GM21825 (cell line): ENCODE results near the gene LAMA2.
"Not testable (repeated sequence)": the region's sequence is repeated elsewhere in the genome, so short reads cannot be mapped to it uniquely, and the experiment has no call there.

Source experiments
- ATAC-seq: cut with Tn5 transposase; IDR thresholded peaks from one replicate; pipeline ENCODE4 v1.9.1; 2021; ENCODE audit warnings: mild to moderate bottlenecking, moderate library complexity; ENCODE audit not compliant: unreplicated experiment

LAMA2 gene

GRCh38 chr6:128993166-128993565 lies 110.2 kb downstream of the LAMA2 start:
- ATAC-seq: no peak

GRCh38 chr6:128997880-128998279 lies 114.9 kb downstream of the LAMA2 start:
- ATAC-seq: no peak

GRCh38 chr6:129006724-129007514 lies 124.0 kb downstream of the LAMA2 start:
- no peak for ATAC-seq

- ATAC-seq: no peak
Observed at GRCh38 chr6:129007701-129008373, 124.9 kb downstream of the LAMA2 start.

- ATAC-seq: no peak
Observed at GRCh38 chr6:129008591-129008990, 125.7 kb downstream of the LAMA2 start.

- no peak for ATAC-seq
Observed at GRCh38 chr6:129009851-129010250, 126.9 kb downstream of the LAMA2 start.

- no peak for ATAC-seq
Observed at GRCh38 chr6:129014302-129014701, 131.4 kb downstream of the LAMA2 start.

- ATAC-seq: no peak
Observed at GRCh38 chr6:129015721-129016120, 132.8 kb downstream of the LAMA2 start.

GRCh38 chr6:129016844-129017243 lies 133.9 kb downstream of the LAMA2 start:
- ATAC-seq: no peak

GRCh38 chr6:129022011-129022553 lies 139.1 kb downstream of the LAMA2 start:
- ATAC-seq: no peak

GRCh38 chr6:129026601-129027000 lies 143.7 kb downstream of the LAMA2 start:
- no peak for ATAC-seq

- no peak for ATAC-seq
Observed at GRCh38 chr6:129029778-129030177, 146.8 kb downstream of the LAMA2 start.

GRCh38 chr6:129030215-129030614 lies 147.3 kb downstream of the LAMA2 start:
- no peak for ATAC-seq

- ATAC-seq: no peak
Observed at GRCh38 chr6:129031051-129031599, 148.2 kb downstream of the LAMA2 start.

- no peak for ATAC-seq
Observed at GRCh38 chr6:129032602-129033001, 149.7 kb downstream of the LAMA2 start.

- no peak for ATAC-seq
Observed at GRCh38 chr6:129033180-129033579, 150.2 kb downstream of the LAMA2 start.

GRCh38 chr6:129033581-129033980 lies 150.6 kb downstream of the LAMA2 start:
- ATAC-seq: no peak

- no peak for ATAC-seq
Observed at GRCh38 chr6:129041563-129041962, 158.6 kb downstream of the LAMA2 start.

GRCh38 chr6:129046526-129046925 lies 163.6 kb downstream of the LAMA2 start:
- ATAC-seq: no peak

GRCh38 chr6:129047834-129048233 lies 164.9 kb downstream of the LAMA2 start:
- ATAC-seq: no peak

GRCh38 chr6:129050086-129050485 lies 167.1 kb downstream of the LAMA2 start:
- ATAC-seq: no peak

GRCh38 chr6:129053143-129053542 lies 170.2 kb downstream of the LAMA2 start:
- not testable (repeated sequence) for ATAC-seq
